ENCODE results near the gene MYRF. TPM values are rescaled to one million over a fixed set of nuclear protein-coding genes. Genes with fewer than 3 reads are reported as not detected.
A peak's percentile ranks its signal among the peaks of the same experiment; 100 is the strongest.

The MYRF gene
- total and polyA plus RNA-seq, 2 donors (not counting 3 experiments of a cell fraction or from before 2014, with no cell fraction given): 0.82 to 0.98 TPM

GRCh38 chr11:61814958-61815789 lies 62.7 kb downstream of the MYRF start:
- no peaks in the 10 kb centered on the region for H4K20me1 ChIP-seq (replicated peaks; ENCODE audit: control insufficient read depth, extremely low read depth, insufficient read depth, low read length)
- TF ChIP-seq POLR2AphosphoS5 (IDR thresholded peaks at IDR 0.05; ENCODE audit: insufficient read depth, low read depth, low read length): peak; percentile 84
- TF ChIP-seq POLR2A (IDR thresholded peaks at IDR 0.05; ENCODE audit: low read depth, low read length): peak; percentile 87
- TF ChIP-seq, protein P1, sequence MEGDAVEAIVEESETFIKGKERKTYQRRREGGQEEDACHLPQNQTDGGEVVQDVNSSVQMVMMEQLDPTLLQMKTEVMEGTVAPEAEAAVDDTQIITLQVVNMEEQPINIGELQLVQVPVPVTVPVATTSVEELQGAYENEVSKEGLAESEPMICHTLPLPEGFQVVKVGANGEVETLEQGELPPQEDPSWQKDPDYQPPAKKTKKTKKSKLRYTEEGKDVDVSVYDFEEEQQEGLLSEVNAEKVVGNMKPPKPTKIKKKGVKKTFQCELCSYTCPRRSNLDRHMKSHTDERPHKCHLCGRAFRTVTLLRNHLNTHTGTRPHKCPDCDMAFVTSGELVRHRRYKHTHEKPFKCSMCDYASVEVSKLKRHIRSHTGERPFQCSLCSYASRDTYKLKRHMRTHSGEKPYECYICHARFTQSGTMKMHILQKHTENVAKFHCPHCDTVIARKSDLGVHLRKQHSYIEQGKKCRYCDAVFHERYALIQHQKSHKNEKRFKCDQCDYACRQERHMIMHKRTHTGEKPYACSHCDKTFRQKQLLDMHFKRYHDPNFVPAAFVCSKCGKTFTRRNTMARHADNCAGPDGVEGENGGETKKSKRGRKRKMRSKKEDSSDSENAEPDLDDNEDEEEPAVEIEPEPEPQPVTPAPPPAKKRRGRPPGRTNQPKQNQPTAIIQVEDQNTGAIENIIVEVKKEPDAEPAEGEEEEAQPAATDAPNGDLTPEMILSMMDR (IDR thresholded peaks at IDR 0.05; ENCODE audit: extremely low read depth in 1 of 2, insufficient read depth in 1 of 2, low read depth in 1 of 2, low read length in 2 of 2): no peak
- no peak for TF ChIP-seq JUN (IDR thresholded peaks at IDR 0.05; ENCODE audit: borderline replicate concordance, insufficient read depth, insufficient read length, low read depth)
- TF ChIP-seq EZH2 (IDR thresholded peaks at IDR 0.05; ENCODE audit: borderline replicate concordance, low read depth, low read length, severe bottlenecking): no peak
- H3K79me2 ChIP-seq (ENCODE audit: control insufficient read depth, insufficient read depth, low read length): peaks cover 26% of the 10 kb centered on the region
- peak overlapping the region; percentile 87 for H3K27ac ChIP-seq (ENCODE audit: insufficient read depth, low read depth, low read length)
- H3K9me3 ChIP-seq (replicated peaks; ENCODE audit: control insufficient read depth, insufficient read depth, low read length): no peaks in the 10 kb centered on the region
- peaks cover 16% of the 10 kb centered on the region for H3K4me1 ChIP-seq (ENCODE audit: control insufficient read depth, extremely low read depth, insufficient read depth, low read length)
- FAIRE-seq (peak; percentile 97), DNase-seq (ENCODE audit: low read depth, low spot score) (peak; percentile 99)
- peak overlapping the region; percentile 58 for H2AFZ ChIP-seq (ENCODE audit: low read depth, low read length)
- H3K4me3 ChIP-seq (replicated peaks in 1 of 3; ENCODE audit: insufficient read depth in 1 of 3, low read depth in 1 of 3, low read length in 3 of 3): peak overlapping the region; percentile 56 to 86 (median 62)
- peak overlapping the region; percentile 70 for H3K4me2 ChIP-seq (ENCODE audit: insufficient read depth, low read length)
- intact Hi-C loops (cut with micrococcal nuclease) (loop anchor here (1.0 to 5.0 kb wide), 3 partner anchors 18 to 292 kb away; partner anchors contain the start of gene FTH1), dilution Hi-C loops (cut with MboI; ENCODE audit: extremely low pct_ligation_motif_present, low sequenced_read_pairs) (no loop called here)
- ChIA-PET CTCF (interaction anchor here (1.2 to 5.5 kb wide), 16 partner anchors 10 to 496 kb away, joined by 3 to 56 read pairs (median 5); partner anchors contain the start of genes FADS2, FEN1 and TMEM258), POLR2A (interaction anchor here (0.8 to 5.0 kb wide), 6 partner anchors 14 to 724 kb away, joined by 3 to 36 read pairs (median 8); partner anchors contain the start of genes FADS2, FEN1 and TMEM258)
- no peaks in the 10 kb centered on the region for H3K27me3 ChIP-seq (ENCODE audit: control insufficient read depth in 2 of 2, insufficient read depth in 2 of 2, low read length in 2 of 2)
- peaks cover 10 to 17% of the 10 kb centered on the region in 2 experiments for H3K36me3 ChIP-seq (ENCODE audit: control insufficient read depth in 2 of 2, extremely low read depth in 1 of 2, insufficient read depth in 2 of 2, low read length in 2 of 2)
- BruUV-seq (replicated peaks): TSS peak; percentile 36
- peak overlapping the region; percentile 91 for H3K9ac ChIP-seq (replicated peaks; ENCODE audit: extremely low read depth, insufficient read depth, low read length)
- no peaks in the 10 kb centered on the region for H3K9me1 ChIP-seq (replicated peaks; ENCODE audit: control insufficient read depth, extremely low read depth, insufficient read depth, low read length)
